Ecto neural progenitor cell (in vitro differentiated cells): Measurements from ENCODE around the gene EIF3D.

ENCODE experiments used
- DNase-seq: peaks from one replicate; pipeline ENCODE4 v3.0.0-alpha.2; 2018; ENCODE audit warnings: low spot score

The EIF3D gene

GRCh38 chr22:36464715-36465231, 64.2 kb downstream of the EIF3D start:
- DNase-seq, result no peak

- no peak for DNase-seq
These were observed 65.2 kb downstream of the EIF3D start for GRCh38 chr22:36463783-36464184.

GRCh38 chr22:36461665-36462649, 67.0 kb downstream of the EIF3D start:
- DNase-seq, result no peak
